ENCODE results near the gene PARP16. TPM values are rescaled to one million over a fixed set of nuclear protein-coding genes. Genes with fewer than 3 reads are reported as not detected.

The PARP16 gene
- total and polyA plus RNA-seq, 9 of the 15 experiments (the other 6 are each of a cell fraction or from before 2014, with no cell fraction given) = 3.0 to 9.9 (median 5.8) TPM

DNA sequence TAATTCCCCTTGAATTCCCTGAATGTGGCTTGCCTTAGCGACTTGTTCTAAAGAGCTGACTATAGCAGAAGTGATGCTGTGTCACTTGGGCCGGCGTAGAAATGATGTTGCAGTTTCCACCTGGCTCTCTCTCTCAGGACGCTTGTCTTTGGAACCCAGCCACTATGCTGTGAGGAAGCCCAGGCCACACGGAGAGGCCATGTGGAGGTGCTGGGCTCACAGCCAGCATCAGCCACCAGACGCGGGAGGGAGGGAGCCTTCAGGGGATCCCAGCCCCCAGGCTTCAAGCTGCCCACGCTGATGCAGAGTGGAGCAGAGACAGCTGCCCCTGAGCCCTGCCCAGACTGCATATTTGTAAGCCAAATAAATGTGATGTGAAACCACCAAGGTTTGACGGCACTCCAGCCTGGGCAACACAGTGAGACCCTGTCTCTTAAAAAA, 36.4 kb upstream of the PARP16 start:
- FAIRE-seq (peak; percentile 78), DNase-seq (ENCODE audit: extremely low read depth in 1 of 4, low spot score in 3 of 4) (peak in 2 of 4 experiments; percentile 48 to 60), ATAC-seq (peak; percentile 48)
- ChIA-PET CTCF (ENCODE audit: low intra/inter-chr PET ratio) (no interaction called here), POLR2A (interaction anchor here (0.6 to 13.2 kb wide), 7 partner anchors 8 to 240 kb away, joined by 3 to 194 read pairs (median 3); partner anchors contain the start of gene RNU5B-1)
- BruUV-seq (replicated peaks) = no TSS peak
- Histone ChIP-seq H3K79me2 (ENCODE audit: control insufficient read depth, insufficient read depth, low read length) (no peaks in the 10 kb centered on the region), H3K4me3 (no peak overlapping the region), H3K27ac (ENCODE audit: extremely low read depth, low read depth, low read length) (no peak overlapping the region), H3K36me3 (ENCODE audit: control insufficient read depth, insufficient read depth, low read length) (no peaks in the 10 kb centered on the region), H3K9ac (ENCODE audit: insufficient read depth in 1 of 2, low read depth in 2 of 2, low read length in 2 of 2) (peak overlapping the region in 1 of 2 experiments; percentile 68; a peak in 2 of 4 replicates), H3K9me1 (ENCODE audit: control insufficient read depth, insufficient read depth, low read length) (no peaks in the 10 kb centered on the region), H3K4me1 (replicated peaks in 1 of 2; ENCODE audit: control insufficient read depth in 2 of 2, insufficient read depth in 2 of 2, low read length in 2 of 2) (peaks cover 0 to 7% of the 10 kb centered on the region in 2 experiments; a peak in 2 of 5 replicates), H4K20me1 (replicated peaks; ENCODE audit: control insufficient read depth, insufficient read depth, low read length) (no peaks in the 10 kb centered on the region), H3K9me3 (replicated peaks; ENCODE audit: control insufficient read depth, insufficient read depth, low read depth, low read length) (no peaks in the 10 kb centered on the region), H3K4me2 (ENCODE audit: insufficient read depth, low read length) (no peak overlapping the region), H2AFZ (ENCODE audit: low read depth, low read length) (no peak overlapping the region), H3K27me3 (ENCODE audit: control insufficient read depth in 2 of 2, insufficient read depth in 2 of 2, low read length in 2 of 2) (peaks cover 11 to 29% of the 10 kb centered on the region in 2 experiments; a peak in 4 of 5 replicates)
- intact Hi-C loops (cut with micrococcal nuclease) = no loop called here
- in situ Hi-C loops (cut with MboI) = loop anchor here (5.0 kb wide), 1 partner anchor 59 kb away; no protein-coding TSS in a partner anchor
- WGBS (ENCODE audit: insufficient coverage, low coverage, missing lambda C conversion rate) = 3% methylated on average over 9 of the region's 9 CpGs
- TF ChIP-seq ZNF589 (CRISPR knock-in tag; IDR thresholded peaks at IDR 0.05; ENCODE audit: low read depth) (no peak), NFE2 (IDR thresholded peaks at IDR 0.05; ENCODE audit: low read depth) (peak; percentile 40; the same call in 1 of the 2 replicates), ZNF121 (CRISPR knock-in tag; conservative IDR thresholded peaks at IDR 0.05) (peak; percentile 71), ZNF316 (IDR thresholded peaks at IDR 0.05) (peak; percentile 85), ZNF165 (CRISPR knock-in tag; IDR thresholded peaks at IDR 0.05; ENCODE audit: borderline replicate concordance) (no peak), MAFG (tag; conservative IDR thresholded peaks at IDR 0.05) (peak; percentile 87), ZNF24 (IDR thresholded peaks at IDR 0.05) (0 out of 2 replicates have a peak, but pooled peaks have one; percentile 32), NFIC (IDR thresholded peaks at IDR 0.05) (peak; percentile 79), MAFK (IDR thresholded peaks at IDR 0.05; ENCODE audit: low read length) (peak; percentile 53; the same call in 1 of the 2 replicates), CTBP1 (IDR thresholded peaks at IDR 0.05; ENCODE audit: borderline replicate concordance) (peak; percentile 54; the same call in 1 of the 2 replicates), MAFF (IDR thresholded peaks at IDR 0.05; ENCODE audit: low read length) (peak; percentile 32; the same call in 1 of the 2 replicates)
- TF ChIP-seq, protein P1, sequence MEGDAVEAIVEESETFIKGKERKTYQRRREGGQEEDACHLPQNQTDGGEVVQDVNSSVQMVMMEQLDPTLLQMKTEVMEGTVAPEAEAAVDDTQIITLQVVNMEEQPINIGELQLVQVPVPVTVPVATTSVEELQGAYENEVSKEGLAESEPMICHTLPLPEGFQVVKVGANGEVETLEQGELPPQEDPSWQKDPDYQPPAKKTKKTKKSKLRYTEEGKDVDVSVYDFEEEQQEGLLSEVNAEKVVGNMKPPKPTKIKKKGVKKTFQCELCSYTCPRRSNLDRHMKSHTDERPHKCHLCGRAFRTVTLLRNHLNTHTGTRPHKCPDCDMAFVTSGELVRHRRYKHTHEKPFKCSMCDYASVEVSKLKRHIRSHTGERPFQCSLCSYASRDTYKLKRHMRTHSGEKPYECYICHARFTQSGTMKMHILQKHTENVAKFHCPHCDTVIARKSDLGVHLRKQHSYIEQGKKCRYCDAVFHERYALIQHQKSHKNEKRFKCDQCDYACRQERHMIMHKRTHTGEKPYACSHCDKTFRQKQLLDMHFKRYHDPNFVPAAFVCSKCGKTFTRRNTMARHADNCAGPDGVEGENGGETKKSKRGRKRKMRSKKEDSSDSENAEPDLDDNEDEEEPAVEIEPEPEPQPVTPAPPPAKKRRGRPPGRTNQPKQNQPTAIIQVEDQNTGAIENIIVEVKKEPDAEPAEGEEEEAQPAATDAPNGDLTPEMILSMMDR (IDR thresholded peaks at IDR 0.05 in 2 of 3, conservative IDR thresholded peaks at IDR 0.05 in 1 of 3; ENCODE audit: insufficient read depth in 2 of 3, low read depth in 1 of 3, low read length in 3 of 3) = 0 out of 6 replicates have a peak, but pooled peaks of 1 of the 3 experiments have one; percentile 3
- TF ChIP-seq, protein P2, sequence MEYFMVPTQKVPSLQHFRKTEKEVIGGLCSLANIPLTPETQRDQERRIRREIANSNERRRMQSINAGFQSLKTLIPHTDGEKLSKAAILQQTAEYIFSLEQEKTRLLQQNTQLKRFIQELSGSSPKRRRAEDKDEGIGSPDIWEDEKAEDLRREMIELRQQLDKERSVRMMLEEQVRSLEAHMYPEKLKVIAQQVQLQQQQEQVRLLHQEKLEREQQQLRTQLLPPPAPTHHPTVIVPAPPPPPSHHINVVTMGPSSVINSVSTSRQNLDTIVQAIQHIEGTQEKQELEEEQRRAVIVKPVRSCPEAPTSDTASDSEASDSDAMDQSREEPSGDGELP (CRISPR knock-in tag; IDR thresholded peaks at IDR 0.05; ENCODE audit: borderline replicate concordance) = no peak
- TF ChIP-seq, protein P3, sequence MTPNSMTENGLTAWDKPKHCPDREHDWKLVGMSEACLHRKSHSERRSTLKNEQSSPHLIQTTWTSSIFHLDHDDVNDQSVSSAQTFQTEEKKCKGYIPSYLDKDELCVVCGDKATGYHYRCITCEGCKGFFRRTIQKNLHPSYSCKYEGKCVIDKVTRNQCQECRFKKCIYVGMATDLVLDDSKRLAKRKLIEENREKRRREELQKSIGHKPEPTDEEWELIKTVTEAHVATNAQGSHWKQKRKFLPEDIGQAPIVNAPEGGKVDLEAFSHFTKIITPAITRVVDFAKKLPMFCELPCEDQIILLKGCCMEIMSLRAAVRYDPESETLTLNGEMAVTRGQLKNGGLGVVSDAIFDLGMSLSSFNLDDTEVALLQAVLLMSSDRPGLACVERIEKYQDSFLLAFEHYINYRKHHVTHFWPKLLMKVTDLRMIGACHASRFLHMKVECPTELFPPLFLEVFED (CRISPR knock-in tag; conservative IDR thresholded peaks at IDR 0.05) = no peak
- TF ChIP-seq, protein P4, sequence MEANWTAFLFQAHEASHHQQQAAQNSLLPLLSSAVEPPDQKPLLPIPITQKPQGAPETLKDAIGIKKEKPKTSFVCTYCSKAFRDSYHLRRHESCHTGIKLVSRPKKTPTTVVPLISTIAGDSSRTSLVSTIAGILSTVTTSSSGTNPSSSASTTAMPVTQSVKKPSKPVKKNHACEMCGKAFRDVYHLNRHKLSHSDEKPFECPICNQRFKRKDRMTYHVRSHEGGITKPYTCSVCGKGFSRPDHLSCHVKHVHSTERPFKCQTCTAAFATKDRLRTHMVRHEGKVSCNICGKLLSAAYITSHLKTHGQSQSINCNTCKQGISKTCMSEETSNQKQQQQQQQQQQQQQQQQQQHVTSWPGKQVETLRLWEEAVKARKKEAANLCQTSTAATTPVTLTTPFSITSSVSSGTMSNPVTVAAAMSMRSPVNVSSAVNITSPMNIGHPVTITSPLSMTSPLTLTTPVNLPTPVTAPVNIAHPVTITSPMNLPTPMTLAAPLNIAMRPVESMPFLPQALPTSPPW (CRISPR knock-in tag; IDR thresholded peaks at IDR 0.05) = peak; percentile 23; the same call in 1 of the 2 replicates

Measured in K562 (cell line).